Spleen (tissue), 7 donors: ENCODE results near the gene SOWAHA.

Source experiments
- POLR2A ChIP-seq, 3 donors: fragments of 450-650 bp; IDR thresholded peaks; one replicate each; pipeline ENCODE4 v1.5.1; 2017; ENCODE audit warnings: antibody characterized with exemption in 3 of 3, mild to moderate bottlenecking in 1 of 3
- POLR2AphosphoS5 ChIP-seq, 3 donors: sonication (generic); formaldehyde crosslinking; IDR thresholded peaks; one replicate each; pipeline ENCODE4 v1.5.1; 2017; ENCODE audit warnings: antibody characterized with exemption in 3 of 3
- TF ChIP-seq, protein P1 (sequence below), 11 experiments: fragments of 200-600 bp in 7 of 11; fragments of 450-650 bp in 4 of 11; sonication (generic) in 4 of 11; IDR thresholded peaks in 8 of 11; conservative IDR thresholded peaks in 3 of 11; 1 replicate in 7 of 11; 2 replicates in 4 of 11; pipeline versions ENCODE4 v1.4.0 to v1.8.0; 2016 to 2021; ENCODE audit warnings: antibody characterized with exemption in 11 of 11, inconsistent platforms in 4 of 11, mild to moderate bottlenecking in 1 of 11
- donor health status: DM: no; HTN: no; CAD: no; lungs with moderate emphysema.
- donor health status: DM: no; HTN: no; CAD: no.
- donor health status: DM: no; HTN: no; CAD: no.

DNA sequence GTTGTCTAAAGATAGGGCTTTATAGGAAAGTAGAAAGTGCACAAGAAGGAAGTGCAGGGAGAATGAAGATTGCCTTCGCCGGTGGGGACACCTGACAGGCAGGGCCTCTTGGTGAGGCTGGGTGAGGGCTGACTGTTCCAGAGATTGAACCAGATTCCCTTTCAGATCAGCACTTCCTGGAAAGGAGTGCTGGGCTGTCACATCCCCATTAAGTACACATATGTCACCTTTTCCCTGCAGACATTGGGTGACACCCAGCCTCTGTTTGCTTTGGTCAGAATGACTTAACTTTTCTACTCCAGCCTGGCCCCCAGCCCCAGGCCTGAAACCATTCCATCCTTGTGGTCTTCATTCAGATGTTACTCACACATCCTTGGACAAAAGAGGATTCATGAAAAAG, 24.8 kb downstream of the SOWAHA start:
- TF ChIP-seq, protein P1, sequence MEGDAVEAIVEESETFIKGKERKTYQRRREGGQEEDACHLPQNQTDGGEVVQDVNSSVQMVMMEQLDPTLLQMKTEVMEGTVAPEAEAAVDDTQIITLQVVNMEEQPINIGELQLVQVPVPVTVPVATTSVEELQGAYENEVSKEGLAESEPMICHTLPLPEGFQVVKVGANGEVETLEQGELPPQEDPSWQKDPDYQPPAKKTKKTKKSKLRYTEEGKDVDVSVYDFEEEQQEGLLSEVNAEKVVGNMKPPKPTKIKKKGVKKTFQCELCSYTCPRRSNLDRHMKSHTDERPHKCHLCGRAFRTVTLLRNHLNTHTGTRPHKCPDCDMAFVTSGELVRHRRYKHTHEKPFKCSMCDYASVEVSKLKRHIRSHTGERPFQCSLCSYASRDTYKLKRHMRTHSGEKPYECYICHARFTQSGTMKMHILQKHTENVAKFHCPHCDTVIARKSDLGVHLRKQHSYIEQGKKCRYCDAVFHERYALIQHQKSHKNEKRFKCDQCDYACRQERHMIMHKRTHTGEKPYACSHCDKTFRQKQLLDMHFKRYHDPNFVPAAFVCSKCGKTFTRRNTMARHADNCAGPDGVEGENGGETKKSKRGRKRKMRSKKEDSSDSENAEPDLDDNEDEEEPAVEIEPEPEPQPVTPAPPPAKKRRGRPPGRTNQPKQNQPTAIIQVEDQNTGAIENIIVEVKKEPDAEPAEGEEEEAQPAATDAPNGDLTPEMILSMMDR (IDR thresholded peaks at IDR 0.05 in 8 of 11, conservative IDR thresholded peaks at IDR 0.05 in 3 of 11), result no peak
- no peak for TF ChIP-seq POLR2A (IDR thresholded peaks at IDR 0.05)
- no peak for TF ChIP-seq POLR2AphosphoS5 (IDR thresholded peaks at IDR 0.05)
